Measurements from ENCODE around the gene UGT1A10.
"Not testable (repeated sequence)": the region's sequence is repeated elsewhere in the genome, so short reads cannot be mapped to it uniquely, and the experiment has no call there.

DNA sequence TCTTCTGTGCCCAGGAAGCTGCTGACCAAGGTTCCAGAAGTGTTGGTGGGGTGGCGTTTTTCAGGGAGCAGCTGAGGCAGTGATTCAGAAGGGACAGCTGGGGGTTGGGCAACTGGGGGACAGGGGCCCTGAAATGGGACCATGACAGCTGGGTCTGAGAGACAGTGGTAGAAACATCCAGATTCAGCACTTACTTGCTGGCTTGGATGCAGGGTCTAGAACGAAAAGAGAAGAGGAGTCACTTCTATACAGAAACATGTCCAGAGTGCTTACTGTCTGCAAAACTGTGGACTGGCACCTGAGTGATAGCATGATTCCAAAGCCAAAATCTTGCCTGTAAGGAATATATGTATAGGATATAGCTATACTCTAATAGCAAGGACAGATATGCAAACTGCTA is 109.6 kb downstream of the UGT1A10 start:
- TF ChIP-seq, protein P1, sequence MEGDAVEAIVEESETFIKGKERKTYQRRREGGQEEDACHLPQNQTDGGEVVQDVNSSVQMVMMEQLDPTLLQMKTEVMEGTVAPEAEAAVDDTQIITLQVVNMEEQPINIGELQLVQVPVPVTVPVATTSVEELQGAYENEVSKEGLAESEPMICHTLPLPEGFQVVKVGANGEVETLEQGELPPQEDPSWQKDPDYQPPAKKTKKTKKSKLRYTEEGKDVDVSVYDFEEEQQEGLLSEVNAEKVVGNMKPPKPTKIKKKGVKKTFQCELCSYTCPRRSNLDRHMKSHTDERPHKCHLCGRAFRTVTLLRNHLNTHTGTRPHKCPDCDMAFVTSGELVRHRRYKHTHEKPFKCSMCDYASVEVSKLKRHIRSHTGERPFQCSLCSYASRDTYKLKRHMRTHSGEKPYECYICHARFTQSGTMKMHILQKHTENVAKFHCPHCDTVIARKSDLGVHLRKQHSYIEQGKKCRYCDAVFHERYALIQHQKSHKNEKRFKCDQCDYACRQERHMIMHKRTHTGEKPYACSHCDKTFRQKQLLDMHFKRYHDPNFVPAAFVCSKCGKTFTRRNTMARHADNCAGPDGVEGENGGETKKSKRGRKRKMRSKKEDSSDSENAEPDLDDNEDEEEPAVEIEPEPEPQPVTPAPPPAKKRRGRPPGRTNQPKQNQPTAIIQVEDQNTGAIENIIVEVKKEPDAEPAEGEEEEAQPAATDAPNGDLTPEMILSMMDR (conservative IDR thresholded peaks at IDR 0.05; ENCODE audit: low read depth, low read length), result not testable (repeated sequence)
- not testable (repeated sequence) for TF ChIP-seq EZH2 (IDR thresholded peaks at IDR 0.05; ENCODE audit: borderline replicate concordance, low read depth, low read length, poor library complexity, severe bottlenecking)
